Hematopoietic multipotent progenitor cell treated with erythropoietin and hydrocortisone succinate and interleukin-3 and kit ligand, for 8 days (in vitro differentiated cells): ENCODE measurements around the gene FBXL16.

ENCODE experiments used
- DNase-seq: peaks from one replicate; pipeline ENCODE4 v3.0.0-alpha.2; 2015

The FBXL16 gene

DNA sequence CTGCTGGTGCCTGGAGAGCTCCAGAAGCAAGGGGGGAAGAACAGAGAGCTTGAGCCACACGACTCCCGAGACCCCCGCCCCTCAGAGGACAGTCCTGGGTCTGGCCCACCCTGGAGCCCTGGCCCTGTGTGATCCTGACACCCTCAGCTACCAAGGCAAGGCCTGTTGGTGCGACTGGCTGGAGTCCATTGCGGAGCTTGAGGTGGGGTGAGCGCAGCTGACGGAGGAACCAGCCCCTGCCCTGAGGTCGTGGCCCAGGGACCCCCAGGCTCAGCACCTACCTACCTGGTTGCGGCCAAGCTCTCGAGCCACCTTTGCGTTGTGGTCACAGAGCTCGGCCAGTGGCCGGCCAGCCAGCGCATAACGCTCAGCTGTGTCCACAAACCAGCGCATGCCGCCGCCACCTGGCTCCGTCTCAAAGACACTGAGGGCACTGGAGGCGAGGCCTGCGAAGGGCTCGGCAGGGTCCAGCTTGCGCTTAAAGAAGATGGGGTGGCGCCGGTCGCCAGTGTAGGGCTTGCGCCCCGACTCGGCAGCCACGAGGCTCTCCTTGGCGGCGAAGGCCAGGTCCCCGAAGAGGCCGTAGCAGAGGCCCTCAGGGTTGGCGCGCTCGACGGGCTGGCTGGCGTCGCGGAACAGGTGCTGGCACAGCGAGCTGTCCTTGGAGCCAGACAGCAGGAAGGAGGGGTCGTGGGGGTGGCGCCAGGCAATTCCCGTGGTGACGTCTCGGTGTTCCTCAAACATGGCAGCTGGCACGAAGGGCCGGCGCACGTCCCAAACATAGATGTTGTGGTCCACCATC, 18.9 kb downstream of the FBXL16 start:
- DNase-seq, result no peak

GRCh38 chr16:685967-686366, 19.6 kb downstream of the FBXL16 start:
- DNase-seq, result peak; percentile 65

DNA sequence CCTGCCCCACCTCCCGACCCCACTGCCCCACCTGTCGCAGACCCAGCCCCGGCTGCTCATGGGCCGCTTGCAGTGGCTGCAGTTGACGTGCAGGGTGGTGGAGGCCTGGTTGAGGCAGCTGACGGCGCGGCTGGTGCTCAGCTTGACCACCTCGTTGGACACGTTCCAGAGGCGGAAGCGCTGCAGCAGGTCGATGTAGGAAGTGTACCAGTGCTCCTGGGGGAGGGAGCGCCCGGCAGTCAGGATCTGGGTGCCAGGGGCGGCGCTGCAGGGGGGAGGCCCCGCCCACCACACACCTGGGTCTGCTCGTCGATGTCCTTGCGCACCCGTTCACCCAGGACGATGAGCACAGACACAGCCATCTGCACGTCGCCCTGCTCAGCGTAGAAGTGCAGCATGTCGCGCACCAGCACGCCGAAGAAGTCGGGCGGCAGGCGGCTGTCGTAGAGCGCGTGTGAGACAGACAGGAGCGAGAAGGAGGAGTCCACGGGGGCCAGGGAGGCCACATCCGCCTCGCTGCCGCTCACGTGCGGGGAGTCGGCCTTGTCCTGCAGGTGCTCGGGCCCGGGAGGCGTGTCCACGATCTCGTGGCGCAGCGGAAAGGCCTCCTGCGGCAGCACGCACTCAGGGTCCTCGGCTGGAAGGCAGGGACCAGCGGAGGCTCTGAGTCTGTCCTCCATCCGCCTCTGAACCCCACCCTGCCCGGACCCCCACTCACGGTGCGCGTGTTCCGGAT, 20.5 kb downstream of the FBXL16 start:
- no peak for DNase-seq

- peak; percentile 96 for DNase-seq
Measured at GRCh38 chr16:684071-684794, 21.4 kb downstream of the FBXL16 start, which contains the start of gene JMJD8. Gene JMJD8, minus strand, starts transcription at chr16:684334. Its CDS starts 15 bp downstream, at chr16:684319.

- DNase-seq, result peak; percentile 13
Measured at GRCh38 chr16:683396-684070, 22.1 kb downstream of the FBXL16 start.

- DNase-seq, result no peak
Measured at GRCh38 chr16:682493-683395, 22.9 kb downstream of the FBXL16 start.

DNA sequence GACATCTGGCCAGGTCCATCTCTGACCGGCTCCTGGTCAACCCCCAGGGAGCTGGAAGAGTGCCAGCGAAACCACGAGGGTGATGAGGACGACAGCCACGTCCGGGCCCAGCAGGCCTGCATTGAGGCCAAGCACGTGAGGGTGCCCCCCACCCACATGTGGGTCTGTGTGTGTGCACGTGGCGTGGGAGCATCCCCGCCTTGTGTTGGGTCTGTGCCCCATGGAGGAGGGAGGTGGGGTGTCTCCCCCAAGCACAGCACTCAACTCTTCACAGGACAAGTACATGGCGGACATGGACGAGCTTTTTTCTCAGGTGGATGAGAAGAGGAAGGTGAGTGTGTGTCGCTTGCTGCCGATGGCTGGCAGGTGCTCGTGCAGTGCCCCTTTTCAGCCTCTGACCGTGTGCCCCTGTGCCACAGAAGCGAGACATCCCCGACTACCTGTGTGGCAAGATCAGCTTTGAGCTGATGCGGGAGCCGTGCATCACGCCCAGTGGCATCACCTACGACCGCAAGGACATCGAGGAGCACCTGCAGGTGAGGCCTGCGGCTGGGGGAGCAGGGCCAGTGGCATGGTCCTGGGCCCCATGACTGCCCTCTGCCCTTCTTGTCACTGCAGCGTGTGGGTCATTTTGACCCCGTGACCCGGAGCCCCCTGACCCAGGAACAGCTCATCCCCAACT, 23.7 kb downstream of the FBXL16 start:
- DNase-seq, result no peak

DNA sequence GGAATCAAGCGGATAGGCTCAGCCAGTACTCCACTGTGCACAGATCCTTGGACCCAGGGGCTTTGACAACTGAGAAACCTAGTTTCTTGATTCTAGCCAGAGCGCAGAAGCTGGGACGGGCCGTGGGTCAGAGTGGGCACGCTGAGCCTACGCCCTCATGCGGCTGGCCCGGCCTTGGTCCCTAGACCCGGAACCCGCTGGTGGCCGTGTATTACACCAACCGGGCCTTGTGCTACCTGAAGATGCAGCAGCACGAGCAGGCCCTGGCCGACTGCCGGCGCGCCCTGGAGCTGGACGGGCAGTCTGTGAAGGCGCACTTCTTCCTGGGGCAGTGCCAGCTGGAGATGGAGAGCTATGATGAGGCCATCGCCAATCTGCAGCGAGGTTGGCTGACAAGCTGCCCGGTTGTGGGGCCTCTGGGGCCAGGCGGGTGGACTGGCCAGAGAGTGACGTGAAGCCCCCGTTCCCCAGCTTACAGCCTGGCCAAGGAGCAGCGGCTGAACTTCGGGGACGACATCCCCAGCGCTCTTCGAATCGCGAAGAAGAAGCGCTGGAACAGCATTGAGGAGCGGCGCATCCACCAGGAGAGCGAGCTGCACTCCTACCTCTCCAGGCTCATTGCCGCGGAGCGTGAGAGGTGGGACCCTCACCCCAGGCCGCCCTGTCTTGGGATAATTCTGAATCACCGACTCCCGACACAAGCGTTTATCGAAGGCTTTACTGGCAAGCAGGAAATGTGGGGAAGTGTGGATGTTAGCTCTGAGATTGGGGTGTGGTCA, 24.4 kb downstream of the FBXL16 start:
- DNase-seq, result peak; percentile 59

DNA sequence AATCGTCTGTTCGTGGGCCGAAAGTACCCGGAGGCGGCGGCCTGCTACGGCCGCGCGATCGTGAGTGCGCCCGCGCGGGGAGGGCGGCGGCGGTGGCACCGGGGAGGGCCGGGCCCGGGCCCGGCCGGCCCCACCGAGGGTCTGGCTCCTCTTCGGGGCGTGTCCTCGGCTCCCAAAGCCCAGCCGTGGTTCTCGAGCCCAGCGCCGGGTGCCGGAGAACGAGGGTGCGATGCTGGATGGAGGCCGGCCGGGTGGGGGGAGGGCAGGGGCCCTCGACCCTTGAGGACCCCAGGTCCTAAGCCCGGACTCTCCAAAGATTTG, 25.0 kb downstream of the FBXL16 start:
- DNase-seq, result no peak

GRCh38 chr16:679814-680624, 25.6 kb downstream of the FBXL16 start, which contains the start of gene STUB1:
Gene STUB1, plus strand, starts transcription at chr16:680410. Its CDS starts 116 bp downstream, at chr16:680526.
- DNase-seq, result peak; percentile 84

- peak; percentile 84 for DNase-seq
Measured at GRCh38 chr16:678858-679813, 26.5 kb downstream of the FBXL16 start.

DNA sequence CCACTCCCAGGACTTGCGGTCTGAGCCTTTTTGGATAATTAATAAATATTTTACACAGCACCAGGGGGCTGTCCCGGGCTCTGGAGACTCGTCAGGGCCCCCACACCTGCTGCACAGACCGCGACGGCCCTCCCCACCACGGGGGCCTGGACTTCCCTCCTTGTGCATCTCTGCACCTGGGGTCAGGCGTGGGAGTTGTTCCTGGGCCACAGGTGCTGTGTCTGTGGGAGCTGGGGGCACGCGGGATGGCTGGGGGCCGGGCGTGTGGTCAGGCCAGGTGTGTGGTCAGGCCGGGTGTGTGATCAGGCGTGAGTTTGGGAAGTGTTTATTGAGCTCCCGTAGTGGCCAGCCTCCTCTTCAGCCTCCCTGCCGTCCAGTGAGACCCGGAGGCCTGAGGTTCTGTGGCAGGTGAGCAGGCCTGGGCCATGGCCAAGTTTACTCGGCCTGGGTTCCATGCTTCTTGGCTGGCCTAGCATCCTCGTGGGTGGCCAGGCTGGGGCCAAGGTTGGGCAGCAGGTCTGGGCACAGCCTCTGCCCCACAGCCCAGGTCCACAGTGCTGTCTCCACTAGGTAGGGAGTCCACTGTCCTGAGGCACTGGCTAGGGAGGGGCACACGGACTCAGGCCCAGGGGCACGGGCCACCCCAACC, 27.3 kb downstream of the FBXL16 start:
- DNase-seq, result no peak

GRCh38 chr16:677316-678190, 28.0 kb downstream of the FBXL16 start:
- DNase-seq, result no peak

GRCh38 chr16:676913-677312, 28.7 kb downstream of the FBXL16 start:
- DNase-seq, result no peak

DNA sequence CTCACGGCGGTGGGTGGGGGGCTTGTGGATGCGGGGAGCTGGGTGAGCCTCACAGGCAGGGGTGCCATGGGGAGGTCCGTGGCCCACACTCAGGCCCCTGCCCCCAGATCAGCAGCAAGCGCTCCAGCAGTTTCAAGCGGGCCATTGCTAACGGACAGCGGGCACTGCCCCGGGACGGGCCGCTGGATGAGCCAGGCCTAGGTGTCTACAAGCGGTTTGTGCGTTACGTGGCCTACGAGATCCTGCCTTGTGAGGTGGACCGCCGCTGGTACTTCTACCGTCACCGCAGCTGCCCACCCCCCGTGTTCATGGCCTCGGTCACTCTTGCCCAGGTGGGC, 29.1 kb downstream of the FBXL16 start:
- no peak for DNase-seq

DNA sequence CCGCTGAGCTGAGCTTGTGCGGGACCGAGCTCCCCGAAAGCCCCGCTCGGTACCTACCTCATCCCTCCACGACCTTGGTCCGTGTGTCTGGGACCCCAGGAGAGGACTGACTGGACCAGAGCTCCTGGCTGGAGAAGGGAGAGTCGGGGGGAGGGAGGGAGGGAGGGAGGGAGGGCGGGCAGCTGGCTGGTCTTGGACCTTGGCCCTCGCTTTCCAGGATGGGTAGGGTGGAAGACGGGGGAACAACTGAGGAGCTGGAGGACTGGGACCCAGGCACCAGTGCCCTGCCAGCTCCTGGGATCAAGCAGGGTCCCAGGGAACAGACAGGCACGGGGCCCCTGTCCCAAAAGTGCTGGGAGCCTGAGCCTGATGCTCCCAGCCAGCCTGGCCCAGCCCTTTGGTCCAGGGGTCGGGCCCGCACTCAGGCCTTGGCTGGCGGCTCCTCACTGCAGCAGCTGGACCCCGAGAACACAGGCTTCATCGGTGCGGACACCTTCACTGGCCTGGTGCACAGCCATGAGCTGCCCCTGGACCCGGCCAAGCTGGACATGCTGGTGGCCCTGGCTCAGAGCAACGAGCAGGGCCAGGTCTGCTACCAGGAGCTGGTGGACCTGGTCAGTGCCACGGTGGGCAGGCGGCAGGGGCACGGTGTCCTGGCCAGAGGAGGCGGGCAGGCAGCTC, 29.6 kb downstream of the FBXL16 start:
- DNase-seq, result no peak
